Measurements from ENCODE around the gene TLN1.

GRCh38 chr9:35697486-35697885, 34.5 kb downstream of the TLN1 start:
- TF ChIP-seq CTCF (conservative IDR thresholded peaks at IDR 0.05; ENCODE audit: low read depth, low read length) (no peak), POLR2A (IDR thresholded peaks at IDR 0.05; ENCODE audit: low read depth, low read length) (no peak), CEBPB (IDR thresholded peaks at IDR 0.05; ENCODE audit: low read depth, low read length) (no peak), BHLHE40 (IDR thresholded peaks at IDR 0.05; ENCODE audit: low read depth, low read length) (no peak)
